IMR-90 (cell line): ENCODE data around the gene MYO5A. TPM values are rescaled to one million over a fixed set of nuclear protein-coding genes. Genes with fewer than 3 reads are reported as not detected.
A peak's percentile ranks its signal among the peaks of the same experiment; 100 is the strongest.

Experiments
- ATAC-seq: fragments of 200-7000 bp; cut with Tn5 transposase; 2 replicates; pipeline ENCODE4 v1.9.1; 2020; ENCODE audit warnings: low read depth, mild to moderate bottlenecking, moderate library complexity
- BruUV-seq: library from RNA; stranded (reverse); fragments of 400-500 nt; replicated peaks from 2 replicates; lab custom pipeline; 2021; lab: Mats Ljungman, UMichigan
- CTCF ChIA-PET: fragments of 300-600 bp; formaldehyde crosslinking; extraction: SDS; loops from one replicate; lab custom pipeline; 2021; ENCODE audit warnings: antibody characterized with exemption; lab: Yijun Ruan, JAX
- POLR2A ChIA-PET: fragments of 300-600 bp; sonication (Branson Sonifier 250); formaldehyde crosslinking; loops from one replicate; lab custom pipeline; 2022; ENCODE audit warnings: antibody characterized with exemption; ENCODE audit not compliant: unreplicated experiment; lab: Charles Lee
- DNase-seq: peaks from one replicate; pipeline ENCODE4 v3.0.0; 2013
- H2AFZ ChIP-seq: replicated peaks from 2 replicates; pipeline ENCODE3; 2013; ENCODE audit warnings: low read length, mild to moderate bottlenecking; ENCODE audit not compliant: poor library complexity
- H2AK5ac ChIP-seq: 2 replicates; pipeline ENCODE4 v1.6.1; 2013; ENCODE audit warnings: low read depth, low read length, inconsistent platforms
- H2AK9ac ChIP-seq: replicated peaks from 2 replicates; pipeline ENCODE3; 2013; ENCODE audit warnings: mild to moderate bottlenecking, low read depth, low read length, moderate library complexity; ENCODE audit not compliant: poor library complexity
- H2BK120ac ChIP-seq: 2 replicates; pipeline ENCODE4 v1.6.1; 2013; ENCODE audit warnings: low read depth, low read length, inconsistent platforms
- H2BK15ac ChIP-seq: 3 replicates; pipeline ENCODE4 v1.6.1; 2013; ENCODE audit warnings: low read depth, low read length, inconsistent platforms
- H2BK20ac ChIP-seq: 2 replicates; pipeline ENCODE4 v1.6.1; 2013; ENCODE audit warnings: low read depth, mild to moderate bottlenecking, inconsistent platforms, low read length, moderate library complexity
- H2BK5ac ChIP-seq: 2 replicates; pipeline ENCODE4 v1.6.1; 2013; ENCODE audit warnings: mild to moderate bottlenecking, low read depth, low read length, inconsistent platforms; ENCODE audit not compliant: poor library complexity, severe bottlenecking
- H3K14ac ChIP-seq: replicated peaks from 2 replicates; pipeline ENCODE4 v1.6.1; 2013; ENCODE audit warnings: low read depth, low read length, inconsistent platforms
- H3K18ac ChIP-seq: 2 replicates; pipeline ENCODE4 v1.6.1; 2013; ENCODE audit warnings: low read depth, low read length, control low read depth
- H3K23ac ChIP-seq: 2 replicates; pipeline ENCODE4 v1.6.1; 2013; ENCODE audit warnings: low read depth, low read length, inconsistent platforms
- H3K27ac ChIP-seq: 2 replicates; pipeline ENCODE4 v1.5.1; 2013; ENCODE audit warnings: mild to moderate bottlenecking, control low read depth, low read length; ENCODE audit not compliant: insufficient read depth
- H3K27me3 ChIP-seq: 2 replicates; pipeline ENCODE4 v1.6.1; 2013; ENCODE audit warnings: low read length; ENCODE audit not compliant: control insufficient read depth, insufficient read depth
- H3K36me3 ChIP-seq: 2 replicates; pipeline ENCODE4 v1.6.1; 2013; ENCODE audit warnings: low read length, mixed read lengths; ENCODE audit not compliant: control insufficient read depth, insufficient read depth
- H3K4ac ChIP-seq: 2 replicates; pipeline ENCODE4 v1.6.1; 2013; ENCODE audit warnings: low read depth, low read length, inconsistent platforms
- H3K4me1 ChIP-seq: 2 replicates; pipeline ENCODE4 v1.6.1; 2013; ENCODE audit warnings: low read length, mixed read lengths; ENCODE audit not compliant: control insufficient read depth, insufficient read depth
- H3K4me2 ChIP-seq: 2 replicates; pipeline ENCODE4 v1.6.1; 2013; ENCODE audit warnings: low read depth, mild to moderate bottlenecking, control low read depth, low read length, moderate library complexity
- H3K4me3 ChIP-seq: 2 replicates; pipeline ENCODE4 v1.5.1; 2013; ENCODE audit warnings: low read depth, mild to moderate bottlenecking, control low read depth, low read length, moderate library complexity; ENCODE audit not compliant: insufficient read depth
- H3K56ac ChIP-seq: 2 replicates; pipeline ENCODE4 v1.6.1; 2013; ENCODE audit warnings: low read length, inconsistent platforms; ENCODE audit not compliant: insufficient read depth; ENCODE audit errors: extremely low read depth
- H3K79me1 ChIP-seq, 2 experiments: 2 replicates each; pipeline ENCODE4 v1.6.1; 2013; ENCODE audit warnings: low read length in 2 of 2, inconsistent platforms in 1 of 2, low read depth in 1 of 2
- H3K9ac ChIP-seq: 2 replicates; pipeline ENCODE4 v1.6.1; 2013; ENCODE audit warnings: low read depth, low read length, control low read depth
- H3K9me1 ChIP-seq: 2 replicates; pipeline ENCODE4 v1.6.1; 2013; ENCODE audit warnings: low read length, inconsistent platforms; ENCODE audit not compliant: insufficient read depth
- H3K9me3 ChIP-seq: 2 replicates; pipeline ENCODE4 v1.6.1; 2013; ENCODE audit warnings: low read length; ENCODE audit not compliant: control insufficient read depth, insufficient read depth
- H4K20me1 ChIP-seq: 2 replicates; pipeline ENCODE4 v1.6.1; 2013; ENCODE audit warnings: low read length, inconsistent platforms; ENCODE audit not compliant: insufficient read depth
- H4K5ac ChIP-seq: 2 replicates; pipeline ENCODE4 v1.6.1; 2013; ENCODE audit warnings: mild to moderate bottlenecking, low read depth, low read length, control low read depth
- H4K8ac ChIP-seq, 2 experiments: 2 replicates each; pipeline ENCODE4 v1.6.1; 2013; ENCODE audit warnings: low read depth in 2 of 2, low read length in 2 of 2, control low read depth in 1 of 2, inconsistent platforms in 1 of 2
- H4K91ac ChIP-seq: 2 replicates; pipeline ENCODE4 v1.6.1; 2013; ENCODE audit warnings: low read depth, low read length, inconsistent platforms; ENCODE audit not compliant: insufficient read depth
- CEBPB ChIP-seq: IDR thresholded peaks from 2 replicates; pipeline ENCODE4 v1.6.1; 2012; ENCODE audit warnings: low read depth, low read length, improper control_type of control experiment
- CHD1 ChIP-seq: IDR thresholded peaks from 2 replicates; pipeline ENCODE4 v1.6.1; 2012; ENCODE audit warnings: low read depth, low read length, improper control_type of control experiment
- MAFK ChIP-seq: IDR thresholded peaks from 2 replicates; pipeline ENCODE4 v1.6.1; 2012; ENCODE audit warnings: low read depth, low read length, improper control_type of control experiment
- MAZ ChIP-seq: IDR thresholded peaks from 2 replicates; pipeline ENCODE4 v1.6.1; 2012; ENCODE audit warnings: low read depth, mild to moderate bottlenecking, low read length, improper control_type of control experiment, moderate library complexity, borderline replicate concordance
- POLR2A ChIP-seq: IDR thresholded peaks from 2 replicates; pipeline ENCODE4 v1.6.1; 2012; ENCODE audit warnings: mild to moderate bottlenecking, low read depth, low read length
- RFX5 ChIP-seq: IDR thresholded peaks from 2 replicates; pipeline ENCODE4 v1.8.0; 2012; ENCODE audit warnings: low read depth, mild to moderate bottlenecking, low read length, moderate library complexity
- SMC3 ChIP-seq: fragments of 150-350 bp; IDR thresholded peaks from 2 replicates; pipeline ENCODE4 v1.6.1; 2016; ENCODE audit warnings: low read depth, mild to moderate bottlenecking, antibody characterized with exemption, low read length, moderate library complexity
- WGBS, 2 experiments: methylation state at CpG; one replicate each; pipeline versions ENCODE4 v1.1.5 to v1.1.7; 2013; ENCODE audit warnings: missing lambda C conversion rate in 2 of 2; ENCODE audit not compliant: insufficient read length in 1 of 2; ENCODE audit errors: extremely low coverage in 2 of 2; 5-methylcytosine and 5-hydroxymethylcytosine counted together
- dilution Hi-C: fragments of 300-500 bp; cut with HindIII; formaldehyde crosslinking; loops from one replicate; pipeline ENCODE4 v1.14.3; 2018; ENCODE audit warnings: low sequenced_read_pairs; ENCODE audit not compliant: unreplicated experiment
- in situ Hi-C: fragments of 300-500 bp; cut with MboI; formaldehyde crosslinking; loops from 3 replicates; pipeline ENCODE4 v1.14.3; 2019; ENCODE audit warnings: low sequenced_read_pairs, inconsistent platforms, mixed read lengths
- intact Hi-C: fragments of 100-400 bp; cut with micrococcal nuclease; formaldehyde crosslinking; loops from 2 replicates; pipeline ENCODE4 v1.10.0; 2022
- polyA plus RNA-seq, 3 experiments: library from polyadenylated mRNA; depleted of rRNA; stranded (reverse); fragments of >200 nt; gene quantifications; 2 replicates each; pipeline ENCODE4 v1.2.3, GENCODE V29; 2012; ENCODE audit warnings: low replicate concordance in 1 of 3
- total RNA-seq: library from RNA; depleted of rRNA; stranded (reverse); fragments of >200 nt; gene quantifications from 2 replicates; pipeline ENCODE4 v1.2.3, GENCODE V29; 2012
- TF ChIP-seq, protein P1 (sequence below): conservative IDR thresholded peaks from 2 replicates; pipeline ENCODE4 v1.5.1; 2012; ENCODE audit warnings: mild to moderate bottlenecking, low read depth, low read length, improper control_type of control experiment

Gene MYO5A
- total and polyA plus RNA-seq, 2 of the 4 experiments (the other 2 are of a cell fraction): 19.4 to 69.2 TPM

DNA sequence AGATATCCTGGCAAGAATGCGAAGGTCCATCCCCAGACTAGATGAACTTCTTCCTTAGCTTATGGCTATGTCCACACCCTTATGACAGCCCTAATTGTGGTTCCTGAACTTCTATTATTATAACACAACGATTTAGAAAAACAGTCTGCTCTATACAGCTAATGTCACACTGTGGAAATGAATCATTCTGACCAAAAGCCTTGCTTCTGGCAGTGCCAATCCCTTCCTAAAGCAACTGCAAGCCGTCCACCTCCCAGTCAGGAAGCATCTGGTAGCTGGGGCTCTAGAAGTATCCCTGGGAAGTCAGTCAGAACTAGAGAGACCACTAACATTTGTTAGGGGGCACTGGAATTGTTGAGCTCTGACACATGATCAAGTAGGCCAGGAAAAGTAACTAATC lies 45.0 kb downstream of the MYO5A start:
- Histone ChIP-seq H3K9me1 (peaks cover 19% of the 10 kb centered on the region), H3K4me2 (no peak overlapping the region), H2BK20ac (no peak overlapping the region), H2BK120ac (no peak overlapping the region), H2AK9ac (no peak overlapping the region), H3K4ac (no peak overlapping the region), H2BK15ac (no peak overlapping the region), H3K27ac (no peak overlapping the region), H3K18ac (no peak overlapping the region), H3K56ac (no peak overlapping the region), H3K23ac (no peak overlapping the region), H4K91ac (no peak overlapping the region), H4K5ac (no peak overlapping the region), H3K9ac (no peak overlapping the region), H3K79me1 (peaks cover 31 to 58% of the 10 kb centered on the region in 2 experiments), H3K36me3 (no peaks in the 10 kb centered on the region), H2AK5ac (no peak overlapping the region), H2AFZ (no peak overlapping the region), H3K14ac (no peak overlapping the region), H3K9me3 (no peaks in the 10 kb centered on the region), H3K4me1 (peaks cover 12% of the 10 kb centered on the region), H3K4me3 (no peak overlapping the region), H4K8ac (no peak overlapping the region), H3K27me3 (no peaks in the 10 kb centered on the region), H4K20me1 (peaks cover 5% of the 10 kb centered on the region; the same call in 1 of the 2 replicates), H2BK5ac (no peak overlapping the region)
- CTCF ChIA-PET: interaction anchor here (0.9 kb wide), 1 partner anchor 11 kb away, joined by 3 read pairs; no protein-coding TSS in a partner anchor
- dilution Hi-C loops: no loop called here
- ATAC-seq: peak; percentile 37
- TF ChIP-seq POLR2A (no peak), MAFK (no peak), RFX5 (no peak), CHD1 (no peak), CEBPB (no peak), MAZ (no peak), SMC3 (no peak)
- TF ChIP-seq, protein P1, sequence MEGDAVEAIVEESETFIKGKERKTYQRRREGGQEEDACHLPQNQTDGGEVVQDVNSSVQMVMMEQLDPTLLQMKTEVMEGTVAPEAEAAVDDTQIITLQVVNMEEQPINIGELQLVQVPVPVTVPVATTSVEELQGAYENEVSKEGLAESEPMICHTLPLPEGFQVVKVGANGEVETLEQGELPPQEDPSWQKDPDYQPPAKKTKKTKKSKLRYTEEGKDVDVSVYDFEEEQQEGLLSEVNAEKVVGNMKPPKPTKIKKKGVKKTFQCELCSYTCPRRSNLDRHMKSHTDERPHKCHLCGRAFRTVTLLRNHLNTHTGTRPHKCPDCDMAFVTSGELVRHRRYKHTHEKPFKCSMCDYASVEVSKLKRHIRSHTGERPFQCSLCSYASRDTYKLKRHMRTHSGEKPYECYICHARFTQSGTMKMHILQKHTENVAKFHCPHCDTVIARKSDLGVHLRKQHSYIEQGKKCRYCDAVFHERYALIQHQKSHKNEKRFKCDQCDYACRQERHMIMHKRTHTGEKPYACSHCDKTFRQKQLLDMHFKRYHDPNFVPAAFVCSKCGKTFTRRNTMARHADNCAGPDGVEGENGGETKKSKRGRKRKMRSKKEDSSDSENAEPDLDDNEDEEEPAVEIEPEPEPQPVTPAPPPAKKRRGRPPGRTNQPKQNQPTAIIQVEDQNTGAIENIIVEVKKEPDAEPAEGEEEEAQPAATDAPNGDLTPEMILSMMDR: no peak
- POLR2A ChIA-PET: no interaction called here
- DNase-seq: peak; percentile 55
- WGBS, 2 experiments: no CpG with 5 or more reads among the region's 3 CpGs
- BruUV-seq: no TSS peak
- in situ Hi-C loops: no loop called here
- intact Hi-C loops: no loop called here
